Tibial artery (tissue), 4 donors: ENCODE measurements around the gene NPHP4.
A peak's percentile ranks its signal among the peaks of the same experiment; 100 is the strongest.

Experiments
- DNase-seq, 2 donors: peaks; one replicate each; pipeline ENCODE4 v3.0.0-alpha.2; 2019
- H3K27ac ChIP-seq, 2 donors: fragments of 200-600 bp; sonication (generic) in 1 of 2; 1 replicate in 1 of 2; 2 replicates in 1 of 2; pipeline ENCODE4 v1.5.1; 2018 to 2019; ENCODE audit warnings: mild to moderate bottlenecking in 1 of 2
- H3K27me3 ChIP-seq, 2 donors: fragments of 200-600 bp; sonication (generic) in 1 of 2; one replicate each; pipeline versions ENCODE4 v1.5.1 to v1.6.0; 2016 to 2019
- H3K36me3 ChIP-seq, 3 donors: fragments of 200-600 bp; sonication (generic) in 2 of 3; one replicate each; pipeline ENCODE4 v1.5.1; 2016 to 2019; ENCODE audit warnings: mild to moderate bottlenecking in 2 of 3
- H3K4me1 ChIP-seq, 4 donors: fragments of 200-600 bp; sonication (generic) in 2 of 4; 1 replicate in 3 of 4; 2 replicates in 1 of 4; pipeline ENCODE4 v1.5.1; 2016 to 2019
- H3K4me3 ChIP-seq, 2 donors: fragments of 200-600 bp; sonication (generic) in 1 of 2; 1 replicate in 1 of 2; 2 replicates in 1 of 2; pipeline ENCODE4 v1.5.1; 2018 to 2019; ENCODE audit warnings: mild to moderate bottlenecking in 2 of 2
- H3K9me3 ChIP-seq, 3 donors: fragments of 200-600 bp; sonication (generic) in 1 of 3; one replicate each; pipeline ENCODE4 v1.5.1; 2016 to 2019
- CTCF ChIP-seq, 2 experiments: fragments of 200-600 bp in 1 of 2; fragments of 450-650 bp in 1 of 2; IDR thresholded peaks; one replicate each; pipeline ENCODE4 v1.5.1; 2017 to 2019; ENCODE audit warnings: antibody characterized with exemption in 2 of 2, mild to moderate bottlenecking in 1 of 2, moderate library complexity in 1 of 2
- intact Hi-C: fragments of 100-400 bp; cut with DNase I; formaldehyde crosslinking; loops from one replicate; pipeline ENCODE4 v1.15.0; 2023; ENCODE audit warnings: low total_unique reads

NPHP4 gene

DNA sequence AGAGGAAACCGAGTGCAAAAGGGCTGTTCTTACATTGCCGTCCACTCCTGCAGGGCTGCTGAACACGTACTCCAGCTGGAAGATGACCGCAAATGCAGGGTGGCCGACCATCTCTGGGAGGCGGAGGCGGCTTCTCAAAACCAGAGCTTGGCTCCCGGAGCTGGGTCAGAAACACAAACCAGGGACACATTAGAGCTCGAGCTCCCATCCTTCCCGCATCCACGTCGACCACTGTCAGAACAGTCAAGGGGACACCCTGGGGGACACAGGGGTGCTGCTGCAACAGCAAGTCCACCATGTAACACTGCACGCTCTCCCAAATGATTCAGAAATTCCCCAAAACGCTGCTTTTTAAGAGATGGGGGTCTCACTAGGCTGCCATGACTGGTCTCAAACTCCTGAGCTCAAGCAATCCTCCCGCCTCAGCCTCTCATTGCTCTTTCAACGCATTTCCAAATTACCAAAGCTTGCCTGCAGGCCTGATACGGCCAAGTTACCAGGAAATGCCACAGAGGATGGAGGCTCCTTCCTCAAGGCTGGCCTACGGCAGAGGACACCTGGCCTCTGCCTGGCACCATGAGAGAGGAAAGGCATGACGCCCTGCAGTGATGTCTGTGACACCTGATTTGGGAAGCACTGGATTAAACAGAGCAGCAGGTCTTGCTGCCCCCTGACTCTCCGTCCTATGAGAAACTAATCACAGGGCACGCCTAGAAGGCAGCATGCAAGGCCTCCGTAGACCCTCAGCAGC, 45.0 kb downstream of the NPHP4 start:
- Histone ChIP-seq H3K9me3 (no peaks in the 10 kb centered on the region), H3K27me3 (no peaks in the 10 kb centered on the region), H3K4me3 (no peak overlapping the region), H3K36me3 (peaks cover 17 to 74% (median 50%) of the 10 kb centered on the region in 3 donors), H3K27ac (no peak overlapping the region), H3K4me1 (no peaks in the 10 kb centered on the region)
- DNase-seq, result peak; percentile 8 to 32
- TF ChIP-seq CTCF (IDR thresholded peaks at IDR 0.05), result no peak
- intact Hi-C loops, result no loop called here

DNA sequence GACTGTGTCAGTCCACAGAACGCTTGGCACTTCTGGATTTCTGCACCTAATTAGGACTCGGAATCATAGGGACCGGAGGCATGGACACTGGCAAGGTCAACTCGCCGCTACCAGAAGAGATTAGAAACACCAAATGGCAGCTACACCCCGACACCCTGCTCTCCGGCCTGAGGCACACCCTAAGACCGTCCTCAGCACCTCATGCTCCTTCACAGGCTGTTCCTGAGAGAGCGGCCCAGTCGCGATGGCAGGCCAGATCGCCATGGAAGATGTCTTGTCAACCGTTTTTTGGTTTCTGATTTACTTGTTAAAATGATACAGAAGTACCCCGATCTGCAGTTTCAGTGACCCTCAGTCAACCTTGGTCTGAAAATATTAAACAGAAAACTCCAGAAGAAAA, 46.8 kb downstream of the NPHP4 start:
- intact Hi-C loops, result no loop called here
- Histone ChIP-seq H3K4me1 (no peaks in the 10 kb centered on the region), H3K36me3 (peaks cover 13 to 57% (median 33%) of the 10 kb centered on the region in 3 donors), H3K27ac (no peak overlapping the region), H3K27me3 (no peaks in the 10 kb centered on the region), H3K4me3 (no peak overlapping the region), H3K9me3 (no peaks in the 10 kb centered on the region)
- no peak for TF ChIP-seq CTCF (IDR thresholded peaks at IDR 0.05)
- peak in 1 of 2 donors; percentile 42 for DNase-seq

GRCh38 chr1:5944843-5945167, 47.4 kb downstream of the NPHP4 start:
- Histone ChIP-seq H3K36me3 (peaks cover 13 to 53% (median 33%) of the 10 kb centered on the region in 3 donors), H3K27ac (no peak overlapping the region), H3K9me3 (no peaks in the 10 kb centered on the region), H3K27me3 (no peaks in the 10 kb centered on the region), H3K4me1 (no peaks in the 10 kb centered on the region), H3K4me3 (no peak overlapping the region)
- peak in 1 of 2 donors; percentile 40 for DNase-seq
- intact Hi-C loops, result no loop called here
- no peak for TF ChIP-seq CTCF (IDR thresholded peaks at IDR 0.05)

- TF ChIP-seq CTCF (IDR thresholded peaks at IDR 0.05), result no peak
- Histone ChIP-seq H3K4me3 (no peak overlapping the region), H3K27me3 (no peaks in the 10 kb centered on the region), H3K9me3 (no peaks in the 10 kb centered on the region), H3K27ac (no peak overlapping the region), H3K4me1 (peaks cover 0 to 4% (median under 1%) of the 10 kb centered on the region in 4 donors), H3K36me3 (peaks cover 13 to 52% (median 33%) of the 10 kb centered on the region in 3 donors)
- intact Hi-C loops, result no loop called here
- DNase-seq, result peak in 1 of 2 donors; percentile 53
Observed at GRCh38 chr1:5944154-5944842, 47.9 kb downstream of the NPHP4 start.

GRCh38 chr1:5943343-5944124, 48.7 kb downstream of the NPHP4 start:
- H3K27me3 ChIP-seq, result no peaks in the 10 kb centered on the region
- H3K4me1 ChIP-seq, result peaks cover 0 to 11% (median 4%) of the 10 kb centered on the region in 4 donors
- intact Hi-C loops, result no loop called here
- TF ChIP-seq CTCF (IDR thresholded peaks at IDR 0.05), result no peak
- no peak overlapping the region for H3K4me3 ChIP-seq
- peaks cover 13 to 52% (median 33%) of the 10 kb centered on the region in 3 donors for H3K36me3 ChIP-seq
- H3K27ac ChIP-seq, result no peak overlapping the region
- H3K9me3 ChIP-seq, result no peaks in the 10 kb centered on the region
- no peak for DNase-seq
